PC-9 (cell line): ENCODE data around the gene EPHA1. TPM values are rescaled to one million over a fixed set of nuclear protein-coding genes. Genes with fewer than 3 reads are reported as not detected.

Source experiments
- BruUV-seq: library from RNA; stranded (reverse); fragments of 400-500 nt; replicated peaks from 2 replicates; lab custom pipeline; 2021; lab: Mats Ljungman, UMichigan
- CTCF ChIA-PET: fragments of 300-600 bp; sonication (Branson Sonifier 250); formaldehyde crosslinking; loops from one replicate; lab custom pipeline; 2022; ENCODE audit warnings: antibody characterized with exemption; lab: Charles Lee
- POLR2A ChIA-PET: fragments of 300-600 bp; sonication (Branson Sonifier 250); formaldehyde crosslinking; loops from one replicate; lab custom pipeline; 2022; ENCODE audit warnings: antibody characterized with exemption; ENCODE audit not compliant: unreplicated experiment; lab: Charles Lee
- DNase-seq, 2 experiments: peaks; one replicate each; pipeline versions ENCODE4 v3.0.0 to v3.0.0-alpha.2; 2015 to 2022; ENCODE audit warnings: mixed read lengths in 1 of 2
- H2AFZ ChIP-seq: fragments of 200-600 bp; sonication (generic); 2 replicates; pipeline ENCODE4 v1.8.1; 2017; ENCODE audit warnings: antibody characterized with exemption
- H3F3A ChIP-seq: fragments of 200-600 bp; sonication (generic); 2 replicates; pipeline ENCODE4 v1.8.1; 2017; ENCODE audit warnings: antibody characterized with exemption, mild to moderate bottlenecking, low read depth; ENCODE audit not compliant: insufficient read depth
- H3K27ac ChIP-seq: fragments of 200-600 bp; sonication (generic); 2 replicates; pipeline ENCODE4 v1.6.1; 2016; ENCODE audit warnings: mixed run types
- H3K27me3 ChIP-seq: fragments of 200-600 bp; sonication (generic); 2 replicates; pipeline ENCODE4 v1.6.1; 2016; ENCODE audit warnings: low read depth, mixed run types; ENCODE audit not compliant: insufficient read depth
- H3K36me3 ChIP-seq: fragments of 200-600 bp; sonication (generic); 2 replicates; pipeline ENCODE4 v1.6.1; 2016; ENCODE audit warnings: low read depth, mixed run types
- H3K4me1 ChIP-seq: fragments of 200-600 bp; sonication (generic); replicated peaks from 2 replicates; pipeline ENCODE4 v1.6.1; 2016; ENCODE audit warnings: mixed run types; ENCODE audit not compliant: insufficient read depth
- H3K4me2 ChIP-seq: fragments of 200-600 bp; sonication (generic); 2 replicates; pipeline ENCODE4 v1.6.1; 2017; ENCODE audit warnings: mixed run types
- H3K4me3 ChIP-seq: fragments of 200-600 bp; sonication (generic); 2 replicates; pipeline ENCODE4 v1.6.1; 2016; ENCODE audit warnings: mixed run types
- H3K79me2 ChIP-seq: fragments of 200-600 bp; sonication (generic); 2 replicates; pipeline ENCODE4 v1.6.1; 2017; ENCODE audit warnings: low read depth, mixed run types
- H3K9me2 ChIP-seq: fragments of 200-600 bp; sonication (generic); 2 replicates; pipeline ENCODE4 v1.8.1; 2017; ENCODE audit warnings: mild to moderate bottlenecking; ENCODE audit not compliant: insufficient read depth
- H3K9me3 ChIP-seq: fragments of 200-600 bp; sonication (generic); 2 replicates; pipeline ENCODE4 v1.8.1; 2016; ENCODE audit warnings: low read depth; ENCODE audit not compliant: insufficient read depth
- H4K20me1 ChIP-seq: fragments of 200-600 bp; sonication (generic); 2 replicates; pipeline ENCODE4 v1.8.1; 2017; ENCODE audit not compliant: insufficient read depth
- EZH2 ChIP-seq: fragments of 200-600 bp; sonication (generic); IDR thresholded peaks from 2 replicates; pipeline ENCODE4 v1.8.0; 2017; ENCODE audit warnings: antibody characterized with exemption, low read depth
- intact Hi-C: fragments of 100-400 bp; cut with micrococcal nuclease; formaldehyde crosslinking; loops from one replicate; pipeline ENCODE4 v1.10.0; 2022; ENCODE audit not compliant: unreplicated experiment
- total RNA-seq: library from RNA; stranded (reverse); gene quantifications from 2 replicates; pipeline ENCODE4 v1.2.3, GENCODE V29; 2021
- TF ChIP-seq, protein P1 (sequence below): fragments of 200-600 bp; sonication (generic); conservative IDR thresholded peaks from 2 replicates; pipeline ENCODE4 v1.6.1; 2017; ENCODE audit warnings: mixed run types, antibody characterized with exemption, mild to moderate bottlenecking, moderate library complexity

Gene EPHA1
- total RNA-seq, 1 experiment from 2014 or later, result 35.5 TPM

DNA sequence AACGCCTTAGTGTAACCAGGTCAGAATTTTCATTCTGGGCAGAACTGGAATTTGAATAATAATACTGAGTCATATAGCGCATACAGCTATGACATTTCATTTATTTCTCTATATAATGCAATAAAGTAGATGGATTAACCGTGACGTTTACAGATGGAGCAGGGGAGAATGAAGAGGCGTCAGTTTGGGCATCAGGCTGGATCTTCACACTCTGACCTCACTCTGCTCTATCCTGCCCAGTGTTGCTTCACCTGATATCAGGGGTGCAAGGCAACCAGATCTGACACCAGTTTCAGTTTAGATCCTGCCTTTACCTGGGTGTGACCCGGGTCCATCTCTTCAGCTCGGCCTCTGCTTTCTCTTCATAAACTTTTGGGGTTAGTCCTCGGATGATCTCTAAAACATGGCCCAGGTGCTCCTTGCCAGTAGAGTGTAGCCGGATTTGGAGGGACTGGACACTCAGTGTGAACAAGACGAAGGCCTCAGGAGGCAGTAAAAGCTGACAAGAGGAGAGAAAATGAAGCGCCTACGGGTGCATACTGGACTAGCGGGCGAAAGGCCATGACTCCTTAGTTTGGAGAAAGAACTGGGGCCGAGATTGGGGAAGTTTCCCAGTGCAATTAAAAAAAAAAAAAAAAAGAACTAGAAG, 28.9 kb downstream of the EPHA1 start:
- Histone ChIP-seq H3K79me2 (peaks cover 48% of the 10 kb centered on the region), H3K9me3 (no peaks in the 10 kb centered on the region), H3K9me2 (no peaks in the 10 kb centered on the region), H3K4me2 (peak overlapping the region; percentile 96), H3K27me3 (no peaks in the 10 kb centered on the region), H3K4me3 (peak overlapping the region; percentile 74), H2AFZ (peak overlapping the region; percentile 65; the same call in 1 of the 2 replicates), H3K27ac (peak overlapping the region; percentile 89), H3K4me1 (peaks cover 35% of the 10 kb centered on the region), H3F3A (peaks cover 13% of the 10 kb centered on the region; the same call in 1 of the 2 replicates), H3K36me3 (peaks cover 13% of the 10 kb centered on the region; the same call in 1 of the 2 replicates), H4K20me1 (peaks cover 24% of the 10 kb centered on the region)
- no TSS peak for BruUV-seq
- no peak for DNase-seq
- POLR2A ChIA-PET, result interaction anchor here (0.5 to 1.0 kb wide), 5 partner anchors 9 to 1701 kb away, joined by 3 to 28 read pairs (median 3); no protein-coding TSS in a partner anchor
- intact Hi-C loops, result loop anchor here (1.0 to 5.0 kb wide), 5 partner anchors 35 to 497 kb away; partner anchors contain the start of gene CASP2
- CTCF ChIA-PET, result interaction anchor here (0.6 to 1.0 kb wide), 6 partner anchors 9 to 1405 kb away, joined by 3 to 7 read pairs (median 4); no protein-coding TSS in a partner anchor
- no peak for TF ChIP-seq EZH2
- TF ChIP-seq, protein P1, sequence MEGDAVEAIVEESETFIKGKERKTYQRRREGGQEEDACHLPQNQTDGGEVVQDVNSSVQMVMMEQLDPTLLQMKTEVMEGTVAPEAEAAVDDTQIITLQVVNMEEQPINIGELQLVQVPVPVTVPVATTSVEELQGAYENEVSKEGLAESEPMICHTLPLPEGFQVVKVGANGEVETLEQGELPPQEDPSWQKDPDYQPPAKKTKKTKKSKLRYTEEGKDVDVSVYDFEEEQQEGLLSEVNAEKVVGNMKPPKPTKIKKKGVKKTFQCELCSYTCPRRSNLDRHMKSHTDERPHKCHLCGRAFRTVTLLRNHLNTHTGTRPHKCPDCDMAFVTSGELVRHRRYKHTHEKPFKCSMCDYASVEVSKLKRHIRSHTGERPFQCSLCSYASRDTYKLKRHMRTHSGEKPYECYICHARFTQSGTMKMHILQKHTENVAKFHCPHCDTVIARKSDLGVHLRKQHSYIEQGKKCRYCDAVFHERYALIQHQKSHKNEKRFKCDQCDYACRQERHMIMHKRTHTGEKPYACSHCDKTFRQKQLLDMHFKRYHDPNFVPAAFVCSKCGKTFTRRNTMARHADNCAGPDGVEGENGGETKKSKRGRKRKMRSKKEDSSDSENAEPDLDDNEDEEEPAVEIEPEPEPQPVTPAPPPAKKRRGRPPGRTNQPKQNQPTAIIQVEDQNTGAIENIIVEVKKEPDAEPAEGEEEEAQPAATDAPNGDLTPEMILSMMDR, result no peak

DNA sequence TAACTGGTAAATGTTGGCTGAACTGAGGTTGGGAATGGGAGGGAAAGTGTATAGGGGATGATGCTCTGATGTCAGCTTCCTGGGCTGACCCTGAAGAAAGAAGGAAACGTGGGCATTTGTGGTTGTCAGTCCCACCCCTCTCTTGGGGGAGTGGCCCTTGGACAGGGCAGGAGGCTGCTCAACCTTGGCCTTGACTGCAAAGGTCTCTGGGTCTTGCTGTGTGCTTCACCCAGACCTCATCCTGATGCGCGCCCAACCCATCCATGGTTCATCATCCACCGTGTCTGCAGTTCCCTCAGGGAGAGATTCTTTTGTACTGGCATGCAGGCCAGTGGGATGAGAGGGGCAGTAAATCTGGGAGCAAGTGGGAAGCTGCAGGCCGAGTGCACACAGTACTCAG, 32.3 kb downstream of the EPHA1 start:
- Histone ChIP-seq H2AFZ (no peak overlapping the region), H3K27me3 (no peaks in the 10 kb centered on the region), H3K4me2 (no peak overlapping the region), H3K9me2 (no peaks in the 10 kb centered on the region), H3K4me1 (peaks cover 29% of the 10 kb centered on the region), H3K36me3 (no peaks in the 10 kb centered on the region), H3K79me2 (peaks cover 15% of the 10 kb centered on the region), H3K27ac (no peak overlapping the region), H3K9me3 (no peaks in the 10 kb centered on the region), H3K4me3 (no peak overlapping the region), H4K20me1 (no peaks in the 10 kb centered on the region), H3F3A (peaks cover 3% of the 10 kb centered on the region; the same call in 1 of the 2 replicates)
- BruUV-seq, result no TSS peak
- ChIA-PET CTCF (interaction anchor here (0.6 kb wide), 1 partner anchor 70 kb away, joined by 10 read pairs; no protein-coding TSS in a partner anchor), POLR2A (interaction anchor here (0.6 kb wide), 1 partner anchor 42 kb away, joined by 4 read pairs; no protein-coding TSS in a partner anchor)
- intact Hi-C loops, result no loop called here
- TF ChIP-seq EZH2, result no peak
- TF ChIP-seq, protein P1, result no peak
- DNase-seq, result no peak

DNA sequence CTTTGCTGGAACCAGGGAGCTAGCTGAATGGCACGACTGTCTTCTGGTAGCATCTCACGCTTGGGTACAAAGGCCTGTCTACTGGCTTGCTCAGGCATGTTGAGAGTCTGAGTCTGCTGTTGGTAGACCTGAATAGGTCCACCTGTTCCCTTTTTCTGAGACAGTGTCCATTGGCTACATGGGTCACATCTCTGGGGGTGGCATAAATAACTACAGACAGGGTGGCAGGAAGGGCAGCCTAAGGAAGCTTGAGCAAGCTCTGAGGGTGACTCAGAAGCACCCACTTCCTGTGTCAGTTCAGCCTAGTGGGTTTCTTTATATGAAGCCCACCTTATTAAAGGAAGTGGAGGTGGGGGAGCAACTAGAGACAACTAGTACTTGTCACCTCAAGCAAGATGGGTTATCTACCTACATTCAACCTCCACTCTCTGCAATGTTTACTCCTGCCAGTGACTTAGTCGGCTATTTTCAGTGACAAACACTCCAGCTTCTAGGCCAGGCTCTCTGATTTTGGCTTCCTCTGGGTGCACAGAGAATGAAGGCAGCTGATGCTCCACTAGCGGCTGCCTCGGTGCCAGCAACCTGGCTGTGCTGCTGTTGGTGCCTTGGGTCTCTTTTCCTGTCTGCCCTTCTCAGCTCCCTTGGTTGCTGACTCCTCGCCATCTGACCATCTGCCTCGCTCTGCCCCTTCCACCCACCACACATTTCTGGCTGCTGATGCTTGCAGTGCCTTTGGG, 33.2 kb downstream of the EPHA1 start:
- no peaks in the 10 kb centered on the region for H3K9me3 ChIP-seq
- no peaks in the 10 kb centered on the region for H3K9me2 ChIP-seq
- intact Hi-C loops, result no loop called here
- peaks cover 14% of the 10 kb centered on the region for H3K79me2 ChIP-seq
- peaks cover 1% of the 10 kb centered on the region; the same call in 1 of the 2 replicates for H3F3A ChIP-seq
- H2AFZ ChIP-seq, result no peak overlapping the region
- no peaks in the 10 kb centered on the region for H4K20me1 ChIP-seq
- no peak for DNase-seq
- ChIA-PET CTCF (interaction anchor here (0.5 kb wide), 1 partner anchor 48 kb away, joined by 3 read pairs; no protein-coding TSS in a partner anchor), POLR2A (no interaction called here)
- H3K27ac ChIP-seq, result no peak overlapping the region
- H3K36me3 ChIP-seq, result no peaks in the 10 kb centered on the region
- BruUV-seq, result no TSS peak
- H3K4me2 ChIP-seq, result 0 out of 2 replicates have a peak overlapping the region, but pooled peaks have one; percentile 1
- H3K27me3 ChIP-seq, result no peaks in the 10 kb centered on the region
- H3K4me1 ChIP-seq, result peaks cover 29% of the 10 kb centered on the region
- H3K4me3 ChIP-seq, result no peak overlapping the region
- no peak for TF ChIP-seq EZH2
- TF ChIP-seq, protein P1, result no peak
